ENCODE data around the gene NOS3. TPM values are rescaled to one million over a fixed set of nuclear protein-coding genes. Genes with fewer than 3 reads are reported as not detected.

NOS3 gene
- total and polyA plus RNA-seq, 9 of the 15 experiments (the other 6 are each of a cell fraction or from before 2014, with no cell fraction given): 1.1 to 121 (median 23.6) TPM

DNA sequence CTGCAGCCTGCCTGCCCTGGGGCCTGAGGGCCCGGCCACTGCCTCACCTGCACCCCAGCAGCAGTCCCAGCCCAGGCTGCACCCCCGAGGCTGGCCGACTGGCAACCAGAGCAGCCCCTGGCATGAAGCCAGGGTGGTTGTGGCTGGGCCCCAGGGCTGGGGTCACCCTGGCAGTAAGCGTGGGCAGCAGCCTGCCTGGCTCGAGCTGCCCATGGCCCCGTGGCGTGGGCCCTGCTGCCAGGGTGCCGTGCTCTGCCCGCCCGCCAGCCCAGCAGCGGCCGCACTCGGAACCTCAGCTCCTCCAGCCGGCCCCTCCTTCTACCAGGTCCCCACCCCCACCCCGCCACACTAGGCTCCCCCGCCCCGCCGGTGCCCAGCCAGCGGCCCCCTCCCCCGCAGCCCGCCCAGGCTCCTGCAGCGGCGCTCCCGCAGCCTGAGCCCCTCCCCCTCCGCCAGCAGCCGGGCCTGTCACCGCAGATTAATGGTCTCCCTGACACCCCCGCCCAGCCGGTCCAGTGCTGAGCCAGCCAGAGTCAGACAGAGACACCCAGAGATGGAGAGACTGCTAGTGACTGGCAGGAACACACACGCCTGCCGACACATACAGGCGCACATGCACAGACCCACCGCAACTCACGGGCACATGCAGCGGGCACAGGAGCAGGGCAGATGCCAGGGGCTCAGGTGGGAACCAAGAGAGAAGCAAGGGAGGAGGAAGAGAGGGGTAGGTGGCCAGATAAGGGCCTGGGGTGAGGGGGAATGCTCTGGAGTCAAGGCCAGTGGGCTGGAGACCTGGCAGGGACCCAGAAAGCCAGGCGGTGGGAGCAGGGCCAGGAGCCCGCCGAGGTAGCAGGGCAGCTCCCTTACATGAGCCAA is 35.1 kb upstream of the NOS3 start (continued):
- TF ChIP-seq, protein P1, sequence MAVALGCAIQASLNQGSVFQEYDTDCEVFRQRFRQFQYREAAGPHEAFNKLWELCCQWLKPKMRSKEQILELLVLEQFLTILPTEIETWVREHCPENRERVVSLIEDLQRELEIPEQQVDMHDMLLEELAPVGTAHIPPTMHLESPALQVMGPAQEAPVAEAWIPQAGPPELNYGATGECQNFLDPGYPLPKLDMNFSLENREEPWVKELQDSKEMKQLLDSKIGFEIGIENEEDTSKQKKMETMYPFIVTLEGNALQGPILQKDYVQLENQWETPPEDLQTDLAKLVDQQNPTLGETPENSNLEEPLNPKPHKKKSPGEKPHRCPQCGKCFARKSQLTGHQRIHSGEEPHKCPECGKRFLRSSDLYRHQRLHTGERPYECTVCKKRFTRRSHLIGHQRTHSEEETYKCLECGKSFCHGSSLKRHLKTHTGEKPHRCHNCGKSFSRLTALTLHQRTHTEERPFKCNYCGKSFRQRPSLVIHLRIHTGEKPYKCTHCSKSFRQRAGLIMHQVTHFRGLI (CRISPR knock-in tag; IDR thresholded peaks at IDR 0.05): no peak; the same call in 1 of the 2 replicates
- no peak for TF ChIP-seq ZNF224 (CRISPR knock-in tag; IDR thresholded peaks at IDR 0.05)
- TF ChIP-seq DPF2 (IDR thresholded peaks at IDR 0.05): peak; percentile 95
- peak; percentile 86 for TF ChIP-seq POLR2G (IDR thresholded peaks at IDR 0.05; ENCODE audit: low read depth, low read length)
- no peak for TF ChIP-seq PHB2 (IDR thresholded peaks at IDR 0.05; ENCODE audit: low read depth)
- TF ChIP-seq ZNF561 (CRISPR knock-in tag; conservative IDR thresholded peaks at IDR 0.05): no peak
- TF ChIP-seq POU5F1 (IDR thresholded peaks at IDR 0.05; ENCODE audit: borderline replicate concordance, low read depth, low read length, partially characterized antibody): no peak
- TF ChIP-seq GTF2E2 (tag; IDR thresholded peaks at IDR 0.05): 0 out of 2 replicates have a peak, but pooled peaks have one; percentile 33
- 0 out of 2 replicates have a peak, but pooled peaks have one; percentile 16 for TF ChIP-seq FOXM1 (IDR thresholded peaks at IDR 0.05; ENCODE audit: low read depth)
- TF ChIP-seq FOXM1 (CRISPR knock-in tag; IDR thresholded peaks at IDR 0.05; ENCODE audit: low read depth): no peak
- no peak for TF ChIP-seq TSC22D4 (tag; IDR thresholded peaks at IDR 0.05)
- TF ChIP-seq PURB (CRISPR knock-in tag; IDR thresholded peaks at IDR 0.05; ENCODE audit: low read depth): no peak
- 0 out of 2 replicates have a peak, but pooled peaks have one; percentile 76 for TF ChIP-seq ZNF77 (CRISPR knock-in tag; IDR thresholded peaks at IDR 0.05)
- TF ChIP-seq MTA2 (IDR thresholded peaks at IDR 0.05; ENCODE audit: low read depth): peak; percentile 59
- TF ChIP-seq SAFB2 (IDR thresholded peaks at IDR 0.05; ENCODE audit: borderline replicate concordance, low read depth, low read length, severe bottlenecking): no peak
- TF ChIP-seq SMARCA5 (IDR thresholded peaks at IDR 0.05): peak; percentile 78
- TF ChIP-seq, protein P2, sequence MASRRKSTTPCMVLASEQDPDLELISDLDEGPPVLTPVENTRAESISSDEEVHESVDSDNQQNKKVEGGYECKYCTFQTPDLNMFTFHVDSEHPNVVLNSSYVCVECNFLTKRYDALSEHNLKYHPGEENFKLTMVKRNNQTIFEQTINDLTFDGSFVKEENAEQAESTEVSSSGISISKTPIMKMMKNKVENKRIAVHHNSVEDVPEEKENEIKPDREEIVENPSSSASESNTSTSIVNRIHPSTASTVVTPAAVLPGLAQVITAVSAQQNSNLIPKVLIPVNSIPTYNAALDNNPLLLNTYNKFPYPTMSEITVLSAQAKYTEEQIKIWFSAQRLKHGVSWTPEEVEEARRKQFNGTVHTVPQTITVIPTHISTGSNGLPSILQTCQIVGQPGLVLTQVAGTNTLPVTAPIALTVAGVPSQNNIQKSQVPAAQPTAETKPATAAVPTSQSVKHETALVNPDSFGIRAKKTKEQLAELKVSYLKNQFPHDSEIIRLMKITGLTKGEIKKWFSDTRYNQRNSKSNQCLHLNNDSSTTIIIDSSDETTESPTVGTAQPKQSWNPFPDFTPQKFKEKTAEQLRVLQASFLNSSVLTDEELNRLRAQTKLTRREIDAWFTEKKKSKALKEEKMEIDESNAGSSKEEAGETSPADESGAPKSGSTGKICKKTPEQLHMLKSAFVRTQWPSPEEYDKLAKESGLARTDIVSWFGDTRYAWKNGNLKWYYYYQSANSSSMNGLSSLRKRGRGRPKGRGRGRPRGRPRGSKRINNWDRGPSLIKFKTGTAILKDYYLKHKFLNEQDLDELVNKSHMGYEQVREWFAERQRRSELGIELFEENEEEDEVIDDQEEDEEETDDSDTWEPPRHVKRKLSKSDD (conservative IDR thresholded peaks at IDR 0.05; ENCODE audit: low read length): no peak; the same call in 1 of the 2 replicates
- TF ChIP-seq, protein P3, sequence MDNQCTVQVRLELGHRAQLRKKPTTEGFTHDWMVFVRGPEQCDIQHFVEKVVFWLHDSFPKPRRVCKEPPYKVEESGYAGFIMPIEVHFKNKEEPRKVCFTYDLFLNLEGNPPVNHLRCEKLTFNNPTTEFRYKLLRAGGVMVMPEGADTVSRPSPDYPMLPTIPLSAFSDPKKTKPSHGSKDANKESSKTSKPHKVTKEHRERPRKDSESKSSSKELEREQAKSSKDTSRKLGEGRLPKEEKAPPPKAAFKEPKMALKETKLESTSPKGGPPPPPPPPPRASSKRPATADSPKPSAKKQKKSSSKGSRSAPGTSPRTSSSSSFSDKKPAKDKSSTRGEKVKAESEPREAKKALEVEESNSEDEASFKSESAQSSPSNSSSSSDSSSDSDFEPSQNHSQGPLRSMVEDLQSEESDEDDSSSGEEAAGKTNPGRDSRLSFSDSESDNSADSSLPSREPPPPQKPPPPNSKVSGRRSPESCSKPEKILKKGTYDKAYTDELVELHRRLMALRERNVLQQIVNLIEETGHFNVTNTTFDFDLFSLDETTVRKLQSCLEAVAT (IDR thresholded peaks at IDR 0.05): peak; percentile 81 to 85; a peak in 2 of 4 replicates
- TF ChIP-seq BMI1 (IDR thresholded peaks at IDR 0.05; ENCODE audit: low read length): no peak
- peak; percentile 74; the same call in 1 of the 2 replicates for TF ChIP-seq IFI16 (CRISPR knock-in tag; IDR thresholded peaks at IDR 0.05)
- no peak; the same call in 1 of the 2 replicates for TF ChIP-seq ZNF311 (CRISPR knock-in tag; IDR thresholded peaks at IDR 0.05)
- TF ChIP-seq ZBTB7A (IDR thresholded peaks at IDR 0.05; ENCODE audit: borderline replicate concordance, control insufficient read depth, low read depth, low read length): peak; percentile 97
- TF ChIP-seq KAT7 (CRISPR knock-in tag; IDR thresholded peaks at IDR 0.05; ENCODE audit: borderline replicate concordance): peak; percentile 70; the same call in 1 of the 2 replicates
- no peak for TF ChIP-seq ZKSCAN3 (CRISPR knock-in tag; IDR thresholded peaks at IDR 0.05)
- TF ChIP-seq TAL1 (IDR thresholded peaks at IDR 0.05): peak; percentile 28; the same call in 1 of the 2 replicates

Measured in K562 (cell line).